GM18858 (cell line): Measurements from ENCODE around the gene TTC16.
"Not testable (repeated sequence)": the region's sequence is repeated elsewhere in the genome, so short reads cannot be mapped to it uniquely, and the experiment has no call there.

ENCODE experiments used
- ATAC-seq: cut with Tn5 transposase; IDR thresholded peaks from one replicate; pipeline ENCODE4 v1.9.1; 2021; ENCODE audit not compliant: unreplicated experiment

Gene TTC16

GRCh38 chr9:127780909-127781308 lies 65.0 kb downstream of the TTC16 start:
- ATAC-seq: not testable (repeated sequence)
